IMR-90 (cell line): ENCODE data around the gene PHC3.

ENCODE experiments used
- RCOR1 ChIP-seq: IDR thresholded peaks from 2 replicates; pipeline ENCODE4 v1.6.1; 2012; ENCODE audit warnings: mild to moderate bottlenecking, low read length, improper control_type of control experiment; ENCODE audit not compliant: insufficient replicate concordance
- RFX5 ChIP-seq: IDR thresholded peaks from 2 replicates; pipeline ENCODE4 v1.8.0; 2012; ENCODE audit warnings: low read depth, mild to moderate bottlenecking, low read length, moderate library complexity

GRCh38 chr3:170154084-170154483 lies 27.4 kb downstream of the PHC3 start:
- TF ChIP-seq RFX5: no peak
- TF ChIP-seq RCOR1: no peak
